Astrocyte (in vitro differentiated cells and primary cell): ENCODE measurements around the gene LRRC75A. TPM values are rescaled to one million over a fixed set of nuclear protein-coding genes. Genes with fewer than 3 reads are reported as not detected.
A peak's percentile ranks its signal among the peaks of the same experiment; 100 is the strongest.

ENCODE experiments used
- DNase-seq: peaks from one replicate; pipeline ENCODE4 v3.0.0-alpha.2; 2010; ENCODE audit warnings: low read depth
- FAIRE-seq: peaks from 2 replicates; lab custom pipeline; 2011; peaks lifted over from hg19 to GRCh38; lab: Jason Lieb, UNC
- H2AFZ ChIP-seq: 2 replicates; pipeline ENCODE4 v1.6.0; 2012; ENCODE audit warnings: low read depth, low read length, inconsistent platforms
- H3K27ac ChIP-seq: 2 replicates; pipeline ENCODE4 v1.5.1; 2011; ENCODE audit warnings: low read depth, low read length, inconsistent platforms
- H3K27me3 ChIP-seq: 2 replicates; pipeline ENCODE4 v1.6.0; 2011; ENCODE audit warnings: low read length, inconsistent platforms; ENCODE audit not compliant: insufficient read depth
- H3K36me3 ChIP-seq: 2 replicates; pipeline ENCODE4 v1.5.1; 2011; ENCODE audit warnings: low read length, inconsistent platforms; ENCODE audit not compliant: insufficient read depth
- H3K4me1 ChIP-seq: 2 replicates; pipeline ENCODE4 v1.5.1; 2011; ENCODE audit warnings: low read length, inconsistent platforms; ENCODE audit not compliant: insufficient read depth
- H3K4me2 ChIP-seq: 2 replicates; pipeline ENCODE4 v1.6.0; 2012; ENCODE audit warnings: low read length, inconsistent platforms
- H3K4me3 ChIP-seq: 2 replicates; pipeline ENCODE4 v1.5.1; 2011; ENCODE audit warnings: low read depth, mild to moderate bottlenecking, low read length, inconsistent platforms; ENCODE audit not compliant: insufficient read depth
- H3K79me2 ChIP-seq: 2 replicates; pipeline ENCODE4 v1.6.0; 2012; ENCODE audit warnings: mild to moderate bottlenecking, low read length, inconsistent platforms; ENCODE audit not compliant: insufficient read depth
- H3K9ac ChIP-seq: 2 replicates; pipeline ENCODE4 v1.6.0; 2012; ENCODE audit warnings: mild to moderate bottlenecking, low read length, inconsistent platforms
- H3K9me3 ChIP-seq: 2 replicates; pipeline ENCODE4 v1.5.1; 2012; ENCODE audit warnings: low read depth, mild to moderate bottlenecking, low read length, inconsistent platforms; ENCODE audit not compliant: insufficient read depth
- H4K20me1 ChIP-seq: 2 replicates; pipeline ENCODE4 v1.6.0; 2012; ENCODE audit warnings: low read length, inconsistent platforms; ENCODE audit not compliant: insufficient read depth
- H3K27ac Mint-ChIP-seq: one replicate; pipeline ENCODE4 v1.8.0; 2021; ENCODE audit warnings: mild to moderate bottlenecking, mixed read lengths; ENCODE audit not compliant: unreplicated experiment
- H3K27me3 Mint-ChIP-seq: one replicate; pipeline ENCODE4 v1.8.0; 2021; ENCODE audit warnings: low read depth, mixed read lengths; ENCODE audit not compliant: unreplicated experiment
- H3K36me3 Mint-ChIP-seq: one replicate; pipeline ENCODE4 v1.8.0; 2021; ENCODE audit warnings: low read depth, mixed read lengths; ENCODE audit not compliant: unreplicated experiment
- H3K4me1 Mint-ChIP-seq: one replicate; pipeline ENCODE4 v1.8.0; 2021; ENCODE audit warnings: low read depth, mixed read lengths; ENCODE audit not compliant: unreplicated experiment
- H3K4me3 Mint-ChIP-seq: one replicate; pipeline ENCODE4 v1.8.0; 2021; ENCODE audit warnings: mild to moderate bottlenecking, moderate library complexity, mixed read lengths; ENCODE audit not compliant: unreplicated experiment
- H3K9me3 Mint-ChIP-seq: one replicate; pipeline ENCODE4 v1.8.0; 2021; ENCODE audit warnings: mild to moderate bottlenecking, mixed read lengths; ENCODE audit not compliant: unreplicated experiment
- CTCF ChIP-seq: IDR thresholded peaks from 2 replicates; pipeline ENCODE4 v1.5.1; 2011; ENCODE audit warnings: low read depth, mild to moderate bottlenecking, inconsistent platforms, low read length, moderate library complexity; ENCODE audit not compliant: insufficient read depth
- EZH2 ChIP-seq: IDR thresholded peaks from 2 replicates; pipeline ENCODE4 v1.6.1; 2012; ENCODE audit warnings: mild to moderate bottlenecking, low read length, inconsistent platforms; ENCODE audit not compliant: insufficient read depth
- total RNA-seq: library from RNA; stranded (reverse); gene quantifications from 2 replicates; pipeline ENCODE4 v1.2.1, GENCODE V29; 2021

The LRRC75A gene
- total RNA-seq, 1 donor from 2014 or later: 0.36 TPM

- Histone ChIP-seq H4K20me1 (no peaks in the 10 kb centered on the region), H3K79me2 (no peaks in the 10 kb centered on the region), H3K4me3 (no peak overlapping the region), H3K4me2 (peak overlapping the region; percentile 49), H3K9ac (peak overlapping the region; percentile 52), H3K27me3 (no peaks in the 10 kb centered on the region), H2AFZ (peak overlapping the region; percentile 87), H3K36me3 (no peaks in the 10 kb centered on the region), H3K9me3 (no peaks in the 10 kb centered on the region), H3K4me1 (peaks cover 8% of the 10 kb centered on the region), H3K27ac (peak overlapping the region; percentile 55)
- no peak for FAIRE-seq
- Mint-ChIP-seq H3K36me3 (no peaks in the 10 kb centered on the region), H3K27ac (no peak overlapping the region), H3K4me3 (no peak overlapping the region), H3K4me1 (peaks cover 15% of the 10 kb centered on the region), H3K27me3 (peaks cover 8% of the 10 kb centered on the region), H3K9me3 (no peaks in the 10 kb centered on the region)
- TF ChIP-seq CTCF (no peak), EZH2 (no peak)
- no peak for DNase-seq
Measured at GRCh38 chr17:16477666-16478065, 14.3 kb downstream of the LRRC75A start.

GRCh38 chr17:16477255-16477654 is 14.7 kb downstream of the LRRC75A start:
- peak; percentile 81 for DNase-seq
- no peaks in the 10 kb centered on the region for H3K36me3 ChIP-seq
- peak overlapping the region; percentile 52 for H3K9ac ChIP-seq
- Mint-ChIP-seq H3K27ac (no peak overlapping the region), H3K36me3 (no peaks in the 10 kb centered on the region), H3K27me3 (peaks cover 10% of the 10 kb centered on the region), H3K9me3 (no peaks in the 10 kb centered on the region), H3K4me1 (peaks cover 15% of the 10 kb centered on the region), H3K4me3 (no peak overlapping the region)
- no peaks in the 10 kb centered on the region for H3K27me3 ChIP-seq
- H3K4me2 ChIP-seq: peak overlapping the region; percentile 49
- no peak for TF ChIP-seq EZH2
- TF ChIP-seq CTCF: no peak
- no peaks in the 10 kb centered on the region for H3K9me3 ChIP-seq
- no peaks in the 10 kb centered on the region for H4K20me1 ChIP-seq
- H3K4me3 ChIP-seq: no peak overlapping the region
- H3K79me2 ChIP-seq: no peaks in the 10 kb centered on the region
- peaks cover 8% of the 10 kb centered on the region for H3K4me1 ChIP-seq
- peak; percentile 89 for FAIRE-seq
- H2AFZ ChIP-seq: peak overlapping the region; percentile 87
- peak overlapping the region; percentile 55 for H3K27ac ChIP-seq

- TF ChIP-seq EZH2 (no peak), CTCF (no peak)
- peaks cover 25% of the 10 kb centered on the region for H3K27me3 Mint-ChIP-seq
- no peak for FAIRE-seq
- no peak for DNase-seq
- Histone ChIP-seq H4K20me1 (no peaks in the 10 kb centered on the region), H3K36me3 (no peaks in the 10 kb centered on the region), H3K4me2 (no peak overlapping the region), H3K27me3 (peaks cover 2% of the 10 kb centered on the region), H3K4me1 (peaks cover 8% of the 10 kb centered on the region), H3K4me3 (no peak overlapping the region), H3K27ac (no peak overlapping the region), H3K9me3 (no peaks in the 10 kb centered on the region), H2AFZ (no peak overlapping the region), H3K9ac (no peak overlapping the region), H3K79me2 (no peaks in the 10 kb centered on the region)
- H3K36me3 Mint-ChIP-seq: no peaks in the 10 kb centered on the region
- peaks cover 15% of the 10 kb centered on the region for H3K4me1 Mint-ChIP-seq
- no peak overlapping the region for H3K27ac Mint-ChIP-seq
- no peak overlapping the region for H3K4me3 Mint-ChIP-seq
- no peaks in the 10 kb centered on the region for H3K9me3 Mint-ChIP-seq
Measured at GRCh38 chr17:16475179-16475704, 16.8 kb downstream of the LRRC75A start.
